GM12801 (cell line): ENCODE data around the gene TMEM63C.

Experiments used
- TF ChIP-seq, protein P1 (sequence below): IDR thresholded peaks from one replicate; pipeline ENCODE4 v1.5.1; 2011; ENCODE audit warnings: control low read depth; ENCODE audit not compliant: insufficient read length; ENCODE audit errors: extremely low read depth

Gene TMEM63C

GRCh38 chr14:77275601-77276017 is 94.0 kb downstream of the TMEM63C start:
- TF ChIP-seq, protein P1, sequence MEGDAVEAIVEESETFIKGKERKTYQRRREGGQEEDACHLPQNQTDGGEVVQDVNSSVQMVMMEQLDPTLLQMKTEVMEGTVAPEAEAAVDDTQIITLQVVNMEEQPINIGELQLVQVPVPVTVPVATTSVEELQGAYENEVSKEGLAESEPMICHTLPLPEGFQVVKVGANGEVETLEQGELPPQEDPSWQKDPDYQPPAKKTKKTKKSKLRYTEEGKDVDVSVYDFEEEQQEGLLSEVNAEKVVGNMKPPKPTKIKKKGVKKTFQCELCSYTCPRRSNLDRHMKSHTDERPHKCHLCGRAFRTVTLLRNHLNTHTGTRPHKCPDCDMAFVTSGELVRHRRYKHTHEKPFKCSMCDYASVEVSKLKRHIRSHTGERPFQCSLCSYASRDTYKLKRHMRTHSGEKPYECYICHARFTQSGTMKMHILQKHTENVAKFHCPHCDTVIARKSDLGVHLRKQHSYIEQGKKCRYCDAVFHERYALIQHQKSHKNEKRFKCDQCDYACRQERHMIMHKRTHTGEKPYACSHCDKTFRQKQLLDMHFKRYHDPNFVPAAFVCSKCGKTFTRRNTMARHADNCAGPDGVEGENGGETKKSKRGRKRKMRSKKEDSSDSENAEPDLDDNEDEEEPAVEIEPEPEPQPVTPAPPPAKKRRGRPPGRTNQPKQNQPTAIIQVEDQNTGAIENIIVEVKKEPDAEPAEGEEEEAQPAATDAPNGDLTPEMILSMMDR, result no peak

- TF ChIP-seq, protein P1, result no peak
Measured at GRCh38 chr14:77276295-77276935, 94.8 kb downstream of the TMEM63C start.

- TF ChIP-seq, protein P1, result no peak
Measured at GRCh38 chr14:77276959-77277358, 95.4 kb downstream of the TMEM63C start.

GRCh38 chr14:77278461-77279230 is 97.0 kb downstream of the TMEM63C start:
- TF ChIP-seq, protein P1, result no peak

GRCh38 chr14:77279719-77280118 is 98.1 kb downstream of the TMEM63C start:
- TF ChIP-seq, protein P1, result no peak

GRCh38 chr14:77281852-77282410 is 100.3 kb downstream of the TMEM63C start:
- TF ChIP-seq, protein P1, result no peak

DNA sequence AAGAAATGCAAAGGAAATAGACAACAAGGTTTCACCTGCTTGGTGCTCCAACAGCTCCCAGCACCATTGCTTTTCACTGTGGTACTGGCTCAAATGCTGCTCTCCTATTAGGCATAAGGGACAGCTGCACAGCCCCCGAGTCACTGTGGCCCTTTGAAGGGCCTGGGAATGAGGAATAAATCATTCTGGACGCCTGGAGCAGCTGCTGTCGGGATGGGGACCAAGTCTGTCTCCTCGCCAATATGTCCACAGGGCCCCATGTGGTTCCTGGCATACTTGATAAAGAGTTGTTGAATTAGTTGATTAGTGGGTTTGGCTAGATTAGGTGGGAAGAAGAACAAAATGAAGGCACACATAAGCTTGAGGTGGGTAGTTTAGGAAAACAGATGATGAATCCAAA is 102.5 kb downstream of the TMEM63C start:
- TF ChIP-seq, protein P1, result no peak
